Activated T-helper 1 cell treated with anti-CD3 and anti-CD28 coated beads, Interleukin-12 subunit alpha, Interleukin-12 subunit beta, Interleukin-2, Interleukin-4 antibody, amounts not matched to agents 30 ng/mL and 10 ng/mL and 1 ng/mL, durations not matched to agents 14 hours and 24 hours and 36 hours (primary cell): ENCODE data around the gene CXCL13. TPM values are rescaled to one million over a fixed set of nuclear protein-coding genes. Genes with fewer than 3 reads are reported as not detected.
A peak's percentile ranks its signal among the peaks of the same experiment; 100 is the strongest.
"Not testable (repeated sequence)": the region's sequence is repeated elsewhere in the genome, so short reads cannot be mapped to it uniquely, and the experiment has no call there.

Experiments
- DNase-seq: peaks from one replicate; pipeline ENCODE4 v3.0.0; 2021; ENCODE audit warnings: low spot score
- H3K27ac Mint-ChIP-seq: one replicate; pipeline ENCODE4 v1.8.0; 2021; ENCODE audit warnings: mild to moderate bottlenecking, mixed read lengths
- H3K27me3 Mint-ChIP-seq: one replicate; pipeline ENCODE4 v1.8.0; 2022; ENCODE audit warnings: mild to moderate bottlenecking, moderate library complexity, mixed read lengths; ENCODE audit not compliant: insufficient read depth
- H3K36me3 Mint-ChIP-seq: one replicate; pipeline ENCODE4 v1.8.0; 2021; ENCODE audit warnings: low read depth, mixed read lengths
- H3K4me1 Mint-ChIP-seq: one replicate; pipeline ENCODE4 v1.8.0; 2021; ENCODE audit warnings: low read depth, mixed read lengths
- H3K4me3 Mint-ChIP-seq: one replicate; pipeline ENCODE4 v1.8.0; 2021; ENCODE audit warnings: mild to moderate bottlenecking, moderate library complexity, mixed read lengths
- H3K9me3 Mint-ChIP-seq: one replicate; pipeline ENCODE4 v1.8.0; 2021; ENCODE audit warnings: mixed read lengths
- intact Hi-C: fragments of 100-400 bp; cut with micrococcal nuclease; formaldehyde crosslinking; loops from one replicate; pipeline ENCODE4 v1.15.1; 2024
- total RNA-seq: library from RNA; stranded (reverse); gene quantifications from 2 replicates; pipeline ENCODE4 v1.2.3, GENCODE V29; 2022

The CXCL13 gene
- total RNA-seq, 1 donor from 2014 or later = 6.8 TPM

- H3K4me1 Mint-ChIP-seq = peaks cover 7% of the 10 kb centered on the region
- intact Hi-C loops = loop anchor here (1.0 to 2.0 kb wide), 8 partner anchors 17 to 378 kb away; no protein-coding TSS in a partner anchor
These were observed 13.0 kb downstream of the CXCL13 start for GRCh38 chr4:77618383-77619241.

GRCh38 chr4:77619408-77619807 is 13.8 kb downstream of the CXCL13 start:
- H3K27me3 Mint-ChIP-seq = peaks cover 24% of the 10 kb centered on the region
- H3K27ac Mint-ChIP-seq = no peak overlapping the region
- DNase-seq = no peak
- H3K9me3 Mint-ChIP-seq = no peaks in the 10 kb centered on the region
- peaks cover 7% of the 10 kb centered on the region for H3K4me1 Mint-ChIP-seq
- H3K4me3 Mint-ChIP-seq = no peak overlapping the region
- intact Hi-C loops = loop anchor here (2.0 kb wide), 3 partner anchors 33 to 379 kb away; no protein-coding TSS in a partner anchor
- no peaks in the 10 kb centered on the region for H3K36me3 Mint-ChIP-seq

More at GRCh38 chr4:77618383-77619241, 13.0 kb downstream of the CXCL13 start:
- Mint-ChIP-seq H3K9me3 (no peaks in the 10 kb centered on the region), H3K27me3 (peaks cover 24% of the 10 kb centered on the region), H3K27ac (peak overlapping the region; percentile 19), H3K4me3 (no peak overlapping the region), H3K36me3 (no peaks in the 10 kb centered on the region)
- peak; percentile 45 for DNase-seq

- no peak for DNase-seq
- no peaks in the 10 kb centered on the region for H3K9me3 Mint-ChIP-seq
- peaks cover 24% of the 10 kb centered on the region for H3K27me3 Mint-ChIP-seq
- intact Hi-C loops = loop anchor here (10.0 kb wide), 1 partner anchor 234 kb away; no protein-coding TSS in a partner anchor
- H3K36me3 Mint-ChIP-seq = no peaks in the 10 kb centered on the region
- peaks cover 7% of the 10 kb centered on the region for H3K4me1 Mint-ChIP-seq
- H3K27ac Mint-ChIP-seq = no peak overlapping the region
- no peak overlapping the region for H3K4me3 Mint-ChIP-seq
These were observed 15.6 kb downstream of the CXCL13 start for GRCh38 chr4:77621254-77621653.

GRCh38 chr4:77623091-77623490 is 17.5 kb downstream of the CXCL13 start:
- no peak overlapping the region for H3K27ac Mint-ChIP-seq
- peaks cover 7% of the 10 kb centered on the region for H3K4me1 Mint-ChIP-seq
- no peaks in the 10 kb centered on the region for H3K36me3 Mint-ChIP-seq
- H3K27me3 Mint-ChIP-seq = peaks cover 22% of the 10 kb centered on the region
- no peaks in the 10 kb centered on the region for H3K9me3 Mint-ChIP-seq
- H3K4me3 Mint-ChIP-seq = no peak overlapping the region
- intact Hi-C loops = loop anchor here (10.0 kb wide), 1 partner anchor 232 kb away; no protein-coding TSS in a partner anchor
- no peak for DNase-seq

GRCh38 chr4:77624213-77624612 is 18.6 kb downstream of the CXCL13 start:
- intact Hi-C loops = loop anchor here (10.0 kb wide), 1 partner anchor 231 kb away; no protein-coding TSS in a partner anchor
- Mint-ChIP-seq H3K4me3 (no peak overlapping the region), H3K27me3 (peaks cover 20% of the 10 kb centered on the region), H3K9me3 (no peaks in the 10 kb centered on the region), H3K4me1 (peaks cover 6% of the 10 kb centered on the region), H3K36me3 (no peaks in the 10 kb centered on the region), H3K27ac (no peak overlapping the region)
- DNase-seq = no peak

GRCh38 chr4:77625485-77625884 is 19.9 kb downstream of the CXCL13 start:
- H3K9me3 Mint-ChIP-seq = no peaks in the 10 kb centered on the region
- DNase-seq = no peak
- peaks cover 18% of the 10 kb centered on the region for H3K4me1 Mint-ChIP-seq
- intact Hi-C loops = loop anchor here (10.0 kb wide), 1 partner anchor 229 kb away; no protein-coding TSS in a partner anchor
- no peak overlapping the region for H3K4me3 Mint-ChIP-seq
- no peak overlapping the region for H3K27ac Mint-ChIP-seq
- no peaks in the 10 kb centered on the region for H3K36me3 Mint-ChIP-seq
- H3K27me3 Mint-ChIP-seq = peaks cover 8% of the 10 kb centered on the region

- Mint-ChIP-seq H3K27ac (peak overlapping the region; percentile 12), H3K36me3 (no peaks in the 10 kb centered on the region), H3K27me3 (no peaks in the 10 kb centered on the region), H3K9me3 (no peaks in the 10 kb centered on the region), H3K4me1 (peaks cover 22% of the 10 kb centered on the region), H3K4me3 (no peak overlapping the region)
- intact Hi-C loops = loop anchor here (1.0 to 10.0 kb wide), 4 partner anchors 43 to 225 kb away; no protein-coding TSS in a partner anchor
- no peak for DNase-seq
These were observed 24.3 kb downstream of the CXCL13 start for GRCh38 chr4:77629885-77630284.

GRCh38 chr4:77631276-77631675 is 25.7 kb downstream of the CXCL13 start:
- DNase-seq = no peak
- H3K27me3 Mint-ChIP-seq = no peaks in the 10 kb centered on the region
- intact Hi-C loops = loop anchor here (2.0 kb wide), 1 partner anchor 44 kb away; no protein-coding TSS in a partner anchor
- H3K9me3 Mint-ChIP-seq = no peaks in the 10 kb centered on the region
- no peak overlapping the region for H3K27ac Mint-ChIP-seq
- peaks cover 22% of the 10 kb centered on the region for H3K4me1 Mint-ChIP-seq
- H3K36me3 Mint-ChIP-seq = no peaks in the 10 kb centered on the region
- H3K4me3 Mint-ChIP-seq = no peak overlapping the region

GRCh38 chr4:77634132-77634785 is 28.6 kb downstream of the CXCL13 start:
- peaks cover 19% of the 10 kb centered on the region for H3K9me3 Mint-ChIP-seq
- H3K4me1 Mint-ChIP-seq = peaks cover 16% of the 10 kb centered on the region
- intact Hi-C loops = no loop called here
- H3K36me3 Mint-ChIP-seq = no peaks in the 10 kb centered on the region
- no peak overlapping the region for H3K27ac Mint-ChIP-seq
- no peak for DNase-seq
- no peaks in the 10 kb centered on the region for H3K27me3 Mint-ChIP-seq
- H3K4me3 Mint-ChIP-seq = no peak overlapping the region

GRCh38 chr4:77635246-77635645 is 29.6 kb downstream of the CXCL13 start:
- Mint-ChIP-seq H3K9me3 (peaks cover 19% of the 10 kb centered on the region), H3K27me3 (no peaks in the 10 kb centered on the region), H3K4me3 (no peak overlapping the region), H3K27ac (no peak overlapping the region), H3K4me1 (peaks cover 6% of the 10 kb centered on the region), H3K36me3 (no peaks in the 10 kb centered on the region)
- intact Hi-C loops = no loop called here
- no peak for DNase-seq

- Mint-ChIP-seq H3K36me3 (no peaks in the 10 kb centered on the region), H3K4me1 (no peaks in the 10 kb centered on the region), H3K4me3 (no peak overlapping the region), H3K27ac (no peak overlapping the region), H3K27me3 (no peaks in the 10 kb centered on the region), H3K9me3 (peaks cover 19% of the 10 kb centered on the region)
- DNase-seq = no peak
- intact Hi-C loops = no loop called here
These were observed 30.3 kb downstream of the CXCL13 start for GRCh38 chr4:77635876-77636275.

GRCh38 chr4:77636902-77637301 is 31.3 kb downstream of the CXCL13 start:
- no peak overlapping the region for H3K4me3 Mint-ChIP-seq
- H3K9me3 Mint-ChIP-seq = peaks cover 19% of the 10 kb centered on the region
- DNase-seq = no peak
- no peaks in the 10 kb centered on the region for H3K36me3 Mint-ChIP-seq
- no peaks in the 10 kb centered on the region for H3K4me1 Mint-ChIP-seq
- intact Hi-C loops = no loop called here
- H3K27me3 Mint-ChIP-seq = no peaks in the 10 kb centered on the region
- H3K27ac Mint-ChIP-seq = no peak overlapping the region

GRCh38 chr4:77644069-77644468 is 38.4 kb downstream of the CXCL13 start:
- intact Hi-C loops, H3K4me1 Mint-ChIP-seq, H3K27me3 Mint-ChIP-seq: not testable (repeated sequence)

More at GRCh38 chr4:77644069-77644468, 38.4 kb downstream of the CXCL13 start:
- peaks cover 44% of the 10 kb centered on the region for H3K9me3 Mint-ChIP-seq
- not testable (repeated sequence) for H3K27ac Mint-ChIP-seq, DNase-seq, H3K36me3 Mint-ChIP-seq, H3K4me3 Mint-ChIP-seq
